Testis (tissue), 3 donors: Measurements from ENCODE around the gene PTN. TPM values are rescaled to one million over a fixed set of nuclear protein-coding genes. Genes with fewer than 3 reads are reported as not detected.
A peak's percentile ranks its signal among the peaks of the same experiment; 100 is the strongest.

ENCODE experiments used
- DNase-seq: peaks from one replicate; pipeline ENCODE4 v3.0.0-alpha.2; 2019
- H3K27ac ChIP-seq, 2 donors: fragments of 200-600 bp; sonication (generic); one replicate each; pipeline ENCODE4 v1.5.1; 2019
- H3K27me3 ChIP-seq: fragments of 200-600 bp; sonication (generic); one replicate; pipeline ENCODE4 v1.5.1; 2019
- H3K36me3 ChIP-seq: fragments of 200-600 bp; sonication (generic); one replicate; pipeline ENCODE4 v1.5.1; 2017; ENCODE audit warnings: low read depth; ENCODE audit errors: missing control alignments
- H3K4me1 ChIP-seq: fragments of 200-600 bp; sonication (generic); one replicate; pipeline ENCODE4 v1.5.1; 2019
- H3K4me3 ChIP-seq, 2 donors: fragments of 200-600 bp; sonication (generic); one replicate each; pipeline ENCODE4 v1.5.1; 2017 to 2019
- H3K9me3 ChIP-seq: fragments of 200-600 bp; sonication (generic); one replicate; pipeline ENCODE4 v1.5.1; 2017
- CTCF ChIP-seq, 3 experiments: fragments of 450-650 bp in 2 of 3; fragments of 200-600 bp in 1 of 3; sonication (generic) in 1 of 3; IDR thresholded peaks; one replicate each; pipeline ENCODE4 v1.5.1; 2016 to 2019; ENCODE audit warnings: antibody characterized with exemption in 3 of 3, mild to moderate bottlenecking in 2 of 3, moderate library complexity in 1 of 3
- POLR2A ChIP-seq: fragments of 450-650 bp; IDR thresholded peaks from one replicate; pipeline ENCODE4 v1.6.1; 2017; ENCODE audit warnings: antibody characterized with exemption, mild to moderate bottlenecking, moderate library complexity
- whole genome bisulfite sequencing, 2 donors: methylation state at CpG; one replicate each; pipeline ENCODE4 v1.1.5; 2018; 5-methylcytosine and 5-hydroxymethylcytosine counted together
- intact Hi-C: fragments of 100-400 bp; cut with DNase I; formaldehyde crosslinking; loops from one replicate; pipeline ENCODE4 v1.15.1; 2023; ENCODE audit warnings: low total_unique reads
- polyA plus RNA-seq: library from polyadenylated mRNA; stranded (reverse); fragments of 350-450 nt; fragmentation: Illumina TruSeq; extraction: RNeasy Lipid Tissue Mini Kit (QIAGEN cat#74804); gene quantifications from one replicate; pipeline ENCODE4 v1.2.3, GENCODE V29; 2014; ENCODE audit warnings: low read depth, low replicate concordance; ENCODE audit not compliant: insufficient read depth
- total RNA-seq, 2 donors: library from RNA; depleted of rRNA; stranded (reverse); fragments of >200 nt; gene quantifications; one replicate each; pipeline ENCODE4 v1.2.3, GENCODE V29; 2016

PTN gene
- total and polyA plus RNA-seq, 3 donors from 2014 or later = 55.8 to 131 (median 80.7) TPM

DNA sequence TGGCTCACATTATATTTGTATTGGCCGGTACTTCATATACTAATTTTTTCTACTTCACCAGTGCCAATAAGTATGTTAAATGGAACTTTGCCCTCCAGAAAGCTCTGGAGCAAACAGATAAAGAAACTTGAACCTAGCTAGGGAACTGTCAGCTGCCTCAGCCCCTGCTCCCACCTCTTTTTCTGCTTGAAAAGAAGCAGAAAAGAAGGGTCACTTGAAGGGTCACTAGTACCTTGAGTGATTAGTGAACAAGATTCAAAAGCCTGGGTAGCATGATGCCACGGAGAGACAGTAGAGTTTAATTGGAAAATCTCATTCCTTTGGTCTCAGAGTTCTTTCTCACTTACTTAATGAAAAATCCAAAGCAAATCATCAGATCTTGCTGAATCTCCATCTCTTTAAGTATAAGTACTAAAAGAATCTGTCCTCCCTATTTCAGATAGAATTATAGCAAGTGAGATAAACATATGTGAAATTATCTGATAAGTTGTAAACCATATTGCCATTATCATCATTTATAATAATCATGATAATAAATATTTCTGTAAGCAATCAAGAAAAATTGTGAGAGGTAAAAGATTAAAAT lies 47.7 kb downstream of the PTN start:
- Histone ChIP-seq H3K9me3 (no peaks in the 10 kb centered on the region), H3K4me1 (no peaks in the 10 kb centered on the region), H3K27ac (no peak overlapping the region), H3K4me3 (no peak overlapping the region), H3K27me3 (no peaks in the 10 kb centered on the region), H3K36me3 (no peaks in the 10 kb centered on the region)
- TF ChIP-seq POLR2A (no peak), CTCF (IDR thresholded peaks at IDR 0.05) (no peak)
- WGBS, 2 donors = 74 to 85% methylated on average over 2 of the region's 2 CpGs
- no peak for DNase-seq
- intact Hi-C loops = no loop called here

GRCh38 chr7:137289101-137289500 lies 54.4 kb downstream of the PTN start:
- Histone ChIP-seq H3K9me3 (no peaks in the 10 kb centered on the region), H3K27ac (no peak overlapping the region), H3K4me1 (no peaks in the 10 kb centered on the region), H3K36me3 (no peaks in the 10 kb centered on the region), H3K4me3 (no peak overlapping the region), H3K27me3 (no peaks in the 10 kb centered on the region)
- WGBS, 2 donors = 74 to 81% methylated on average over 4 of the region's 4 CpGs
- TF ChIP-seq CTCF (IDR thresholded peaks at IDR 0.05) (no peak), POLR2A (no peak)
- intact Hi-C loops = no loop called here
- DNase-seq = no peak

GRCh38 chr7:137287651-137288258 lies 55.8 kb downstream of the PTN start:
- intact Hi-C loops = no loop called here
- H3K4me3 ChIP-seq = no peak overlapping the region
- no peaks in the 10 kb centered on the region for H3K36me3 ChIP-seq
- 76 to 89% methylated on average over 3 of the region's 3 CpGs for WGBS, 2 donors
- H3K27me3 ChIP-seq = no peaks in the 10 kb centered on the region
- H3K9me3 ChIP-seq = no peaks in the 10 kb centered on the region
- H3K4me1 ChIP-seq = no peaks in the 10 kb centered on the region
- DNase-seq = no peak
- TF ChIP-seq POLR2A = no peak
- TF ChIP-seq CTCF (IDR thresholded peaks at IDR 0.05) = peak in 1 of 3 experiments; percentile 22
- no peak overlapping the region for H3K27ac ChIP-seq

DNA sequence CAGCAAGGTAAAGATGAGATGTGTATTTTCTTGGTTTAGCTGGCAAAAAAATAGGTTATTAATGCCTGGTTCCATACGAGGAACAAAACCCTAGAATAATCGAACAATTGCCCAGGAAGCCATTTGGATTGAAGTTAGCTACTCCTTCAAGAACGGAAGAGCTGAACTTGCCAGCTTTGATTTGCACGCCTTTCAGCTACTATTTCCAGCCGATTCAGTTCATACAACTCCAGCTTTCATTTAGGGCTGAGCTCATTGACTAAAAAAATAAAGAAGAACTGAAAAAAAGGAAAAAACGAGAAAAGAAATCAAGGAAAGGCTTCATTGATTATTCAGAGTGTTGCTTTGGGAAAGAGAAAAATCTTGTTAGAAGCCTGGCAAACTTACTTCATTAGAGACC lies 60.4 kb downstream of the PTN start:
- 64 to 77% methylated on average over 6 of the region's 6 CpGs for WGBS, 2 donors
- DNase-seq = no peak
- no peaks in the 10 kb centered on the region for H3K4me1 ChIP-seq
- TF ChIP-seq POLR2A (no peak), CTCF (IDR thresholded peaks at IDR 0.05) (no peak)
- intact Hi-C loops = no loop called here
- H3K9me3 ChIP-seq = no peaks in the 10 kb centered on the region
- H3K36me3 ChIP-seq = no peaks in the 10 kb centered on the region
- no peaks in the 10 kb centered on the region for H3K27me3 ChIP-seq
- no peak overlapping the region for H3K27ac ChIP-seq
- no peak overlapping the region for H3K4me3 ChIP-seq

DNA sequence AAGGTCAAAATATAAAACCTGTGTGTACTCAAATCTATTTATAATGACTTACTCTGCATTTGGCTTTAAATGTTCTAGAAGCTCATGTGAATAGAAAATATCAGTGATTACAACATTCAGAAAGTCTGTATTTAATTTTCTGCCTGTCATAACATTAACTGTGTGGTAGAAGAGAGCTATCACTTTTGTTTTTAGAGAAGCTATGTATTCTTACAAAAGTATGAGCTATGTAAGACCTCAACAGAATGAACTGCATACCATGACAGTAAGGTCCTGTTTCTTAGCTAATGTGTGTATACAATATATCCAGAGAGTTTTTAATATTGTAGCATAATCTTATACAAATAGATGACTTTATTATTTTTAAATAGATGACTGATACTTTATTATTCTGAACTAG lies 61.5 kb downstream of the PTN start:
- intact Hi-C loops = no loop called here
- Histone ChIP-seq H3K36me3 (no peaks in the 10 kb centered on the region), H3K9me3 (no peaks in the 10 kb centered on the region), H3K4me3 (no peak overlapping the region), H3K27ac (no peak overlapping the region), H3K27me3 (no peaks in the 10 kb centered on the region), H3K4me1 (no peaks in the 10 kb centered on the region)
- TF ChIP-seq POLR2A (no peak), CTCF (IDR thresholded peaks at IDR 0.05) (no peak)
- DNase-seq = no peak
